Measurements from ENCODE around the gene SGCE. TPM values are rescaled to one million over a fixed set of nuclear protein-coding genes. Genes with fewer than 3 reads are reported as not detected.

Gene SGCE
- total and polyA plus RNA-seq, 8 donors, result 49.9 to 84.9 (median 72.8) TPM

DNA sequence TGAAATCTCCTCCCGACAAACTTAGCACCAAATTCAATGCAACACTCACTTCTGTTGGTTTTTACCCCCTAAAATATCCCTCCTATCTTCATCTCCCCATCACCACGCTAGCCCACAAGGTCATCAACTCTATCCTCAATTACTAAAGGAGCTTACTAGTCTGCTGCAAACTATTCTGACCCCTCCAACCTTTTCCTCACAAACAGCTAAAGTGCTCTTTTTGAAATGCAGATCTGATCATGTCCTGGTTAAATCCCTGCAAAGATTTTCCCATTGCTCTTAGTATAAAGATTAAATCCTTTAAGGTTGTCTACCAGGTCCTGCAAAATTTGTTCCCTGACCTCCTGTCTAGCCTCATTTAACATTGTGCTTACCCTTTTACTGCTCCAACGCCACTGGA lies 8.6 kb downstream of the SGCE start:
- intact Hi-C loops (cut with DNase I), result no loop called here
- peaks cover 0 to 7% of the 10 kb centered on the region in 2 donors for H3K27me3 ChIP-seq
- DNase-seq (no peak), ATAC-seq (no peak)
- no peaks in the 10 kb centered on the region for H3K9me3 ChIP-seq
- no peaks in the 10 kb centered on the region for H3K4me1 ChIP-seq
- H3K36me3 ChIP-seq, result no peaks in the 10 kb centered on the region
- H3K27ac ChIP-seq, result no peak overlapping the region
- H3K4me3 ChIP-seq, result no peak overlapping the region
- TF ChIP-seq, protein P1, sequence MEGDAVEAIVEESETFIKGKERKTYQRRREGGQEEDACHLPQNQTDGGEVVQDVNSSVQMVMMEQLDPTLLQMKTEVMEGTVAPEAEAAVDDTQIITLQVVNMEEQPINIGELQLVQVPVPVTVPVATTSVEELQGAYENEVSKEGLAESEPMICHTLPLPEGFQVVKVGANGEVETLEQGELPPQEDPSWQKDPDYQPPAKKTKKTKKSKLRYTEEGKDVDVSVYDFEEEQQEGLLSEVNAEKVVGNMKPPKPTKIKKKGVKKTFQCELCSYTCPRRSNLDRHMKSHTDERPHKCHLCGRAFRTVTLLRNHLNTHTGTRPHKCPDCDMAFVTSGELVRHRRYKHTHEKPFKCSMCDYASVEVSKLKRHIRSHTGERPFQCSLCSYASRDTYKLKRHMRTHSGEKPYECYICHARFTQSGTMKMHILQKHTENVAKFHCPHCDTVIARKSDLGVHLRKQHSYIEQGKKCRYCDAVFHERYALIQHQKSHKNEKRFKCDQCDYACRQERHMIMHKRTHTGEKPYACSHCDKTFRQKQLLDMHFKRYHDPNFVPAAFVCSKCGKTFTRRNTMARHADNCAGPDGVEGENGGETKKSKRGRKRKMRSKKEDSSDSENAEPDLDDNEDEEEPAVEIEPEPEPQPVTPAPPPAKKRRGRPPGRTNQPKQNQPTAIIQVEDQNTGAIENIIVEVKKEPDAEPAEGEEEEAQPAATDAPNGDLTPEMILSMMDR (IDR thresholded peaks at IDR 0.05), result no peak

DNA sequence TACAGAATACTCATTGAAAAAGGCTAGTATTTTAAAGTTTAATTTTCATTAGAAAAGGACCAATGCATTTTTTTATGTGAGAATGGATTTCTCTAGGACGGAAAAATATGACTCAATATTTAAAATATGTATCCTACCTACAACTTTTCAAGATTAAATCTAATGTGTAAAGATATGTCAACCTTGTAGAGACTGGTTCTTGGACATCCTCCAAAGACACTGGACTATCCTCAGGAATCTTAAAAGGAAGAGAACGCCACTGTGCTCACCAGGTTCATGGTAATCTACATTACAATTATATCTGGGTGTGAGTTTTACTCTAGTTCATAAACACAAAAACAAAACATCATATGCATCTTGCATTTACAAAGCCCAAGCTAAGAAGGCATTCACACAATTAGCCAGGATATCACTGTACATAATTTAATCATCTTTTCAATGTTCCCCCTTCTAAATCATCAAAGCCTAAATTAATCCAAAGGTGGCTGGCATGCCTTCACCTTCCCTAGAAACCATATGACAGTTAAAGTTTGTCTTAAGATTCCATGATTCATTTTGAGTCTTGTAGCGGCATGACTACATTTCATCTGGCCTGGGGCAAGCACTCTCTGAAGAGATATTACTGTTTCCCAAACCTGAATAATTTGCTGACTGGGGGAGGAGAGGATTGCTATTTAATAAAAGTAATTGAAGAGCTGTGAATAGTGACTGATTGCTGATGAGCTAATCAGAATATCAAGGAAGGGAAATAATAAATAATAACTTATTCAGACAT lies 12.0 kb downstream of the SGCE start:
- intact Hi-C loops (cut with DNase I), result no loop called here
- no peak for DNase-seq
- TF ChIP-seq, protein P1 (IDR thresholded peaks at IDR 0.05), result no peak
- Histone ChIP-seq H3K27ac (no peak overlapping the region), H3K4me1 (no peaks in the 10 kb centered on the region), H3K36me3 (no peaks in the 10 kb centered on the region), H3K9me3 (no peaks in the 10 kb centered on the region), H3K27me3 (no peaks in the 10 kb centered on the region), H3K4me3 (no peak overlapping the region)
- ATAC-seq, result no peak

DNA sequence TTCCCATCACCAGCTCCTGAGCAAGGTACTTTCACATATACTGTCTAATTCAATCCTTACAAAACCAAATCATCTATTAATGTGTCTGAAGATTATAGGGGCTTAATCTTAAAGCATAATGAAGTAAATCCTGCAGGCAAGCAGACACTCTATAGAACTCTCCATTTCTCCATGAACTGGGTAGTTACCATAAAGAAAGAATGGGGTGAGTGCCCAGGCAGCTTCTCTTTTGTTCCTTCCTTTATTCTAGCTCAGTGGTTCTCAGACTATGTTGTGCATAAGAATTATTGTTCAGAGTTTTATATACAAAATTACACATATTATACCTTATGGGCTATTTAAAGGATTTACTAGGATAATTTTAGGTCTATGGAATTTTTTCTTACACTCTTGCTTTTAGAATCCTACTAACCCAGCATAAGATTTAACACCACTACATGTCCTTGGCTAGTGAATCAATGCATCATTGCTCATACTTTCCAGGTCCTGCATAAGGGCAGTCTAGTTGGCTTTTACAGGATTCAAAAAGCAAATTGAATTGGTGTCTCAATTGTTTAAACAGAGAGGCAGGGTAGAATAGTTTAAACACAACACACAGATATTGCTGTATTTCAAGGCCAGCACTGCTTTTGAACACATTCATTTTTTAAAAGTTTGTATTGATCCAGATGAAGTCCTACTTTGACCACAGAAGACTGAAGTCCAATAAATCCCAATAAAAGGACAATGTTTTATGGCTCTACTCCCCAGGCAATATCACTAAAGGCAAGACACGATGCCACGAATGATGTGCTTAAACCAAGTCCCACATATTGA lies 12.9 kb downstream of the SGCE start:
- TF ChIP-seq, protein P1 (IDR thresholded peaks at IDR 0.05), result no peak

DNA sequence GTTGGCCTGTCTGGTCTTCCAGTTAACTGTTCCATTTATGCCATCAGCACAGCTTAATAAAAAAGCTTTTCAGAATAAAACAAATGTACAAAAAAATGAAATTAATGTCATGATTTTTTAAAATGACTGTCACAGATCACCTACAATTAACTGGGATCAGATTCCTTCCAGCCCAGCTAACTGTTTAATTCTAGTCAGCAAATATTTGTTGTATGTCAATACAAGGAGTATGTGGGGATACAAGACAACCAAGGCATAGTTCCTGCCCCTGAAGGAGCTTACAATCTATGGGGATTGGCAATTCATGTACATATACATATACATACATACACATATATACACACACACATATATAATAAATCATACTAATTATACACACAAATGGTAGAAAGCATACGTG lies 16.5 kb downstream of the SGCE start:
- intact Hi-C loops (cut with DNase I), result no loop called here
- Histone ChIP-seq H3K36me3 (no peaks in the 10 kb centered on the region), H3K4me3 (no peak overlapping the region), H3K27me3 (no peaks in the 10 kb centered on the region), H3K4me1 (no peaks in the 10 kb centered on the region), H3K27ac (no peak overlapping the region), H3K9me3 (no peaks in the 10 kb centered on the region)
- DNase-seq (no peak), ATAC-seq (no peak)
- TF ChIP-seq, protein P1 (IDR thresholded peaks at IDR 0.05), result no peak

More for the DNA sequence above, 12.9 kb downstream of the SGCE start:
- no peaks in the 10 kb centered on the region for H3K4me1 ChIP-seq
- no peaks in the 10 kb centered on the region for H3K9me3 ChIP-seq
- DNase-seq (no peak), ATAC-seq (no peak)
- no peaks in the 10 kb centered on the region for H3K36me3 ChIP-seq
- no peak overlapping the region for H3K27ac ChIP-seq
- intact Hi-C loops (cut with DNase I), result no loop called here
- no peaks in the 10 kb centered on the region for H3K27me3 ChIP-seq
- no peak overlapping the region for H3K4me3 ChIP-seq

DNA sequence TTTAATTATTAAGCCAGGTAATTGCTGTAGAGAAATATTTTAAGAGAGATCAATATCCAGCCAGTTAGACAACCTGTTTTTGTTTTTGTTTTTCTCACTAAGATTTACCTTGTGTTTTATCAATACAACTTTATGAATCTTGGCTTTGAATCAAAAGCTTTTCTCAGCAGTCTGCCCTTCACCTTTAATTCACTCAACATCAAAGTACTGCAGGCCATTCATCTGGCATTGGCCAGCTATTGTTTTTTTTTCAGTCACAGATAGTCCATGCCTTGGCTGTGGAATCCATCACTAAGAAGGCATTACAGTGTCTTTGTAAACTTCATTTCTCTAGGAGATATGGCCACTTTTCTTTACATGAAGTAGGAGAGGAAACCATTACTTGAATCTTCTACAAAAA lies 20.2 kb downstream of the SGCE start:
- DNase-seq, result no peak
- TF ChIP-seq, protein P1 (IDR thresholded peaks at IDR 0.05), result no peak
- intact Hi-C loops (cut with DNase I), result no loop called here

More for the DNA sequence above, 20.2 kb downstream of the SGCE start:
- Histone ChIP-seq H3K36me3 (no peaks in the 10 kb centered on the region), H3K4me3 (no peak overlapping the region), H3K27ac (no peak overlapping the region), H3K27me3 (no peaks in the 10 kb centered on the region), H3K4me1 (no peaks in the 10 kb centered on the region), H3K9me3 (no peaks in the 10 kb centered on the region)
- no peak for ATAC-seq

All from left lung (tissue), 10 donors.